Measurements from ENCODE around the gene GHRHR.

GHRHR gene

GRCh38 chr7:31007634-31008033 lies 43.9 kb downstream of the GHRHR start:
- no peak for DNase-seq

GRCh38 chr7:31014826-31015225 lies 51.1 kb downstream of the GHRHR start:
- no peak for DNase-seq

GRCh38 chr7:31017032-31017675 lies 53.4 kb downstream of the GHRHR start:
- DNase-seq, result no peak

- no peak for DNase-seq
Measured at GRCh38 chr7:31017721-31018120, 54.0 kb downstream of the GHRHR start.

GRCh38 chr7:31019509-31019908 lies 55.8 kb downstream of the GHRHR start:
- DNase-seq, result no peak

GRCh38 chr7:31020161-31020560 lies 56.4 kb downstream of the GHRHR start:
- DNase-seq, result no peak

GRCh38 chr7:31020652-31021051 lies 56.9 kb downstream of the GHRHR start:
- no peak for DNase-seq

GRCh38 chr7:31022117-31022516 lies 58.4 kb downstream of the GHRHR start:
- no peak for DNase-seq

- DNase-seq, result no peak
Measured at GRCh38 chr7:31022726-31023125, 59.0 kb downstream of the GHRHR start.

- DNase-seq, result no peak
Measured at GRCh38 chr7:31023877-31024276, 60.1 kb downstream of the GHRHR start.

GRCh38 chr7:31027161-31027965 lies 63.6 kb downstream of the GHRHR start:
- peak; percentile 36 to 56 for DNase-seq

- DNase-seq, result no peak
Measured at GRCh38 chr7:31028006-31028405, 64.3 kb downstream of the GHRHR start.

- DNase-seq, result peak; percentile 86 to 95
Measured at GRCh38 chr7:31028417-31028992, 64.8 kb downstream of the GHRHR start.
